BLaER1 (cell line): ENCODE data around the gene SNX9.

Source experiments
- H3K27ac ChIP-seq: shearing (Covaris generic); formaldehyde crosslinking; 2 replicates; pipeline ENCODE4 v1.8.1; 2022
- H3K27me3 ChIP-seq: shearing (Covaris generic); formaldehyde crosslinking; 2 replicates; pipeline ENCODE4 v1.8.1; 2022
- H3K36me3 ChIP-seq: shearing (Covaris generic); formaldehyde crosslinking; 2 replicates; pipeline ENCODE4 v1.8.1; 2022
- H3K4me1 ChIP-seq: shearing (Covaris generic); formaldehyde crosslinking; 2 replicates; pipeline ENCODE4 v1.8.1; 2022
- H3K4me2 ChIP-seq: shearing (Covaris generic); formaldehyde crosslinking; 2 replicates; pipeline ENCODE4 v1.8.1; 2022
- H3K4me3 ChIP-seq: shearing (Covaris generic); formaldehyde crosslinking; 2 replicates; pipeline ENCODE4 v1.8.1; 2022
- H3K9ac ChIP-seq: shearing (Covaris generic); formaldehyde crosslinking; 2 replicates; pipeline ENCODE4 v1.8.1; 2022
- H3K9me3 ChIP-seq: shearing (Covaris generic); formaldehyde crosslinking; 2 replicates; pipeline ENCODE4 v1.8.1; 2022
- H4K20me1 ChIP-seq: shearing (Covaris generic); formaldehyde crosslinking; 2 replicates; pipeline ENCODE4 v1.8.1; 2022
- Cebpa-rat ChIP-seq: shearing (Covaris generic); IDR thresholded peaks from 2 replicates; pipeline ENCODE4 v1.8.1; 2022

SNX9 gene

DNA sequence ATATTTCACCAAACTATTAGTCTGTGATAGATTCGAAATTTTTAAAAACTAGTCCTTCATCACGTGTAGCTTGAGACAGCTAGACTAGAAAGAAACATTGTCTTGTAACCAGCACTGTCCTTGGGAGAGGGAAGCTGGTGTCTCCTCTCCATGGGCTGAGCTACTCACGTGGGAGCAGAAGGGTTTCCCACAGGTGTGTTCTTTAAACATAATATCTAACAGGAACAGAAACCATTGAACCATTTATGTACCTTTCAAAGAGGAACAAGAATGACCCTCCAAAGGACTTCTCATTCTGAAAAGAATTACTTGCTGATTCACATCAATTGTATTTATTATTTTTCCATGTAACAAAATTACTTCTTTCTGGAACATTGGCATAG is 86.2 kb downstream of the SNX9 start:
- TF ChIP-seq Cebpa-rat, result no peak
- no peaks in the 10 kb centered on the region for H3K9me3 ChIP-seq
- no peak overlapping the region for H3K4me2 ChIP-seq
- no peak overlapping the region for H3K27ac ChIP-seq
- no peaks in the 10 kb centered on the region for H3K4me1 ChIP-seq
- no peaks in the 10 kb centered on the region for H3K36me3 ChIP-seq
- H3K4me3 ChIP-seq, result no peak overlapping the region
- H3K9ac ChIP-seq, result no peak overlapping the region
- H3K27me3 ChIP-seq, result no peaks in the 10 kb centered on the region
- H4K20me1 ChIP-seq, result no peaks in the 10 kb centered on the region

DNA sequence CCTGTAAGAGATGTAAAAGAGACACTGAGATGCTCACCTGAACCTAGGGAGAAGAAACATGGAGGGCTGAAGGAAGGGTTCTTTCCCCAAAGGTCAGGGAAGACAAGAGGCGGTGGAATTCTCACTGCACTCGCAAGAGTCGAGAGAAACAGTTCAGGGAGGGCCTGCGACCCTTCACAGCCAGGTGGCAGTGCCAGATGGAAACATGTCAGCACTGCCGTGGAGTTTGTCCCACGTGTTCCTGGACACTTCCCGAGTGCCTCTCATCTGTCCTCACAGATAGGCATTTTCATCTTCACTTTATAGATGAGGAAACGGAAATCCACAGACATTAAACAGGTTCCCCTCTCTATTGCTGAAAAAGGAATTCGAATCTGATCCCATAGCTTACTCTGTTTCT is 88.2 kb downstream of the SNX9 start:
- no peak for TF ChIP-seq Cebpa-rat
- no peaks in the 10 kb centered on the region for H3K4me1 ChIP-seq
- no peaks in the 10 kb centered on the region for H3K27me3 ChIP-seq
- H3K36me3 ChIP-seq, result no peaks in the 10 kb centered on the region
- no peak overlapping the region for H3K9ac ChIP-seq
- no peak overlapping the region for H3K4me2 ChIP-seq
- H3K27ac ChIP-seq, result no peak overlapping the region
- no peak overlapping the region for H3K4me3 ChIP-seq
- H4K20me1 ChIP-seq, result no peaks in the 10 kb centered on the region
- H3K9me3 ChIP-seq, result no peaks in the 10 kb centered on the region

DNA sequence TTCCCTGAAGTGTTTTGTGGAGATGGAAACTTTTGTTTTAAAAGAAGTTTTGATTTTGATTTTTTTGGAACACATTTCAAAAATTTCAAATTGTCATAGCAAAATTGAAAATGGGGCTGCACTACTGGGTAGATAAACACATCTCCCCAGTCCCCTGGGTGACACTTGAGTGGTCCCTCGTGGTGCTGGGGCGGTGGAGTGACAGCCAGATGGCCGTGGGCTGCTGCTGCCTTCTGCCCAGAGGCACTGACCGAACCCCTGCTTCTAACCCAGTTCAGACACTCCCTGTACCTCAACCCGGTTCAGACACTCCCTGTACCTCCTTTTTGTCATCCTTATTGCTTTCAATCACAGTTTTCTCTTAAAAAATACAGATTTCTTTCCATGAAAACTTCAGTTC is 88.7 kb downstream of the SNX9 start:
- no peaks in the 10 kb centered on the region for H3K27me3 ChIP-seq
- no peaks in the 10 kb centered on the region for H3K36me3 ChIP-seq
- H3K9ac ChIP-seq, result no peak overlapping the region
- H3K27ac ChIP-seq, result no peak overlapping the region
- no peak for TF ChIP-seq Cebpa-rat
- no peaks in the 10 kb centered on the region for H3K9me3 ChIP-seq
- no peaks in the 10 kb centered on the region for H4K20me1 ChIP-seq
- H3K4me1 ChIP-seq, result no peaks in the 10 kb centered on the region
- no peak overlapping the region for H3K4me3 ChIP-seq
- no peak overlapping the region for H3K4me2 ChIP-seq

DNA sequence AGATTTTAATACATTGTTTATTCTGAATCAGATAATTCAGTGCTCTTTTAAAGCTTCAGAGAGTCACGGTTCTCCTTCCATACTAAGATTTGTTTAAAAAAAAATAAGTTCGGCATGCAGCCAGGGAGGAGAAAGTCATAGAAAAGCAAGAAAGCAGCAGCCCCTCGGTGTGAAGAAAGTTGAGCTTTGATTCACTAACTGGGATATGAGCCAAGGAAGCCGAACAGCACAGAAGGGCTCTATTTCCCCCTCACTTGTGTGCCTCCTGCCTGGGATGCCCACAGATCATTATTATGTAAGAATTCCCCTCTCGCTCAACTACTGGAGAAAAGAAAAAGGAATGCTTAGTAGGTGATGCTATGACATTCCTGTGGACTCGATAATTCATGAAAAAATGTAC is 89.3 kb downstream of the SNX9 start:
- Histone ChIP-seq H3K9me3 (no peaks in the 10 kb centered on the region), H3K9ac (no peak overlapping the region), H3K4me1 (no peaks in the 10 kb centered on the region), H3K27ac (no peak overlapping the region), H3K36me3 (no peaks in the 10 kb centered on the region), H3K4me2 (no peak overlapping the region), H3K4me3 (no peak overlapping the region), H3K27me3 (no peaks in the 10 kb centered on the region), H4K20me1 (no peaks in the 10 kb centered on the region)
- no peak for TF ChIP-seq Cebpa-rat

DNA sequence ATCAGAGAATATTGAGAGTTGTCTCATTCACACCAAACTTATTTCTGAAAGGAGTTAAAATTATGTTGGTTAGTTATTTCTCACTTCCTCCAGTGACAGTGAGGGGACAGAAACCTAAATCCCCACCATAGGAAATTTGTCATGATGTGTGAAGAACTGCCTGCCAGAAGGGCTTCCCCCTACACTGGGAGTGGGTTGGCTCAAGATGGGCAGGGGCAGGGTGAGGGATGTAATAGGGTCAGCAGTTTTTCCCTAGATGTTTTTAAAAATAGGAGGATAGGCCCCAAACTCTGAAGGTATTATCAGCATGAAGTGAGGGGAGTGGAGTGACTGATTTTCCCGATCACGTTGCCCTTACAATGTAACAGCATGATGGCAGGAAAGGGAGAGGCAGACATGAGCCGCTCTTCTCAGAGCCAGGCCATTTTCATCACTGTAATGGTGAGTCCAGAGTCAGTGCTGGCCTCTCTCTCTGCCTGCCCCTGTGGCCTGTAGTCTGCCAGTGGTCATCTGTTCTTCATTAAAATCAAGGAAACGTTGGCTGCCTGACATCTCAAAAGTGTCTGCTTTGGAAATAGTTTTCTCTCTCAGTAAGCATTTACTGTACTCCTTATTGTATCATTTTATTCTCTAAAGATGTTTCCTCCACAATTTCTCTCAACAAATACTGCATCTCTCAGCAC is 98.8 kb downstream of the SNX9 start:
- Histone ChIP-seq H3K9me3 (peaks cover 27% of the 10 kb centered on the region), H3K27ac (no peak overlapping the region), H3K27me3 (no peaks in the 10 kb centered on the region), H3K36me3 (no peaks in the 10 kb centered on the region), H3K4me2 (no peak overlapping the region), H3K4me3 (no peak overlapping the region), H3K9ac (no peak overlapping the region), H3K4me1 (no peaks in the 10 kb centered on the region), H4K20me1 (no peaks in the 10 kb centered on the region)
- TF ChIP-seq Cebpa-rat, result no peak

DNA sequence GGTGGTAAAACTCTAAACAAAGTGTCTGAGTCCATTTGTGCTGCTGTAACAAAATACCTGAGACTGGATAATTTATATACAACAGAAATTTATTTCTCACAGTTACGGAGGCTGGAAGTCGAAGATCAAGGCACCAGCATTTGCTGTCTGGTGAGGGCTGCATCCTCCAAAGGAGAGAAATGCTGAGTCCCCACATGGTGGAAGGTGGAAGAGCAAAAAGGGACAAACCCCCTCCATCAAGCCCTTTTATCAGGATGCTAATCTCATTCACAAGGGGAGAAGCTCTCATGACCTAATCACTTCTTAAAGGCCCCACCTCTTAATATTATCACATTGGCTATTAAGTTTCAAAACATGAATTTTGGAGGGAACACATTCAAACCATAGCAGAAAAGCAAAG is 102.7 kb downstream of the SNX9 start:
- Histone ChIP-seq H3K27me3 (no peaks in the 10 kb centered on the region), H3K9ac (no peak overlapping the region), H3K4me3 (no peak overlapping the region), H3K4me1 (peaks cover 11% of the 10 kb centered on the region), H3K27ac (no peak overlapping the region), H3K36me3 (no peaks in the 10 kb centered on the region), H4K20me1 (no peaks in the 10 kb centered on the region), H3K4me2 (no peak overlapping the region), H3K9me3 (no peaks in the 10 kb centered on the region)
- TF ChIP-seq Cebpa-rat, result no peak

DNA sequence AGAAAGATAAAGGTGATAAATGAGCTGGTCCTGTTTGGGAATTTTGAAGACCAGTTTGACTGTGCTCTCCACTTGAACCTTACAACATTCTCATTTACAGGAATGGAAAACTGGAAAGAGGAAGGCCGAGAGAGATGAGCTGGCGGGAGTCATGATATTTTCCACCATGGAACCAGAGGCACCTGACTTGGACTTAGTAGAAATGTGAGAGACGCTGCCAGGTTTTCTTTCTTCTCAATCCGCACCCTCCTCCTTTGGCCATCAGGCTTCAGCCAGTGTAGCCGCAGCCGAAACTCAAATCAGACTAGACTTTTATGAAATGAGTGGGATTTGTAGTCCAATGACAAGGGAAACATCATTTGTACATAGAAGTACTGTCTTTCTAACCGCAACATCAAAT is 104.0 kb downstream of the SNX9 start:
- TF ChIP-seq Cebpa-rat, result no peak
- Histone ChIP-seq H4K20me1 (no peaks in the 10 kb centered on the region), H3K4me2 (no peak overlapping the region), H3K9ac (no peak overlapping the region), H3K4me1 (peaks cover 11% of the 10 kb centered on the region), H3K36me3 (no peaks in the 10 kb centered on the region), H3K9me3 (no peaks in the 10 kb centered on the region), H3K27me3 (no peaks in the 10 kb centered on the region), H3K4me3 (no peak overlapping the region), H3K27ac (no peak overlapping the region)

DNA sequence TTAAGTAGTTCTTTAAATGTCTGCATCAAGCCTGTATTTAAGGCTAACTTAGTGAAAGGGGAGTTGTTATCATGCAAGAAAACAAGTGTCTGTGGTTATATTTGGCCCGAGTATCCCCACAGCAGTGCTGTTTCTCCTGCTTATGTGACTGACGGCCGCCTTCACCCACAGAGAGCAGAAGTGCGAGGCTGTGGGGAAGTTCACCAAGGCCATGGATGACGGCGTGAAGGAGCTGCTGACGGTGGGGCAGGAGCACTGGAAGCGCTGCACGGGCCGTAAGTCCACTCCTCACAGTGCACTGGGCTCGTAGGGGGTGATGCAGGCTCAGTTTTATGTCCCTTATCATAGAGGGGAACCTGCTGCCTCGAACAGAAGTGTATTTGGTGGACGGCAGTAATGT is 105.4 kb downstream of the SNX9 start:
- no peak for TF ChIP-seq Cebpa-rat
- Histone ChIP-seq H3K27me3 (no peaks in the 10 kb centered on the region), H3K36me3 (no peaks in the 10 kb centered on the region)

DNA sequence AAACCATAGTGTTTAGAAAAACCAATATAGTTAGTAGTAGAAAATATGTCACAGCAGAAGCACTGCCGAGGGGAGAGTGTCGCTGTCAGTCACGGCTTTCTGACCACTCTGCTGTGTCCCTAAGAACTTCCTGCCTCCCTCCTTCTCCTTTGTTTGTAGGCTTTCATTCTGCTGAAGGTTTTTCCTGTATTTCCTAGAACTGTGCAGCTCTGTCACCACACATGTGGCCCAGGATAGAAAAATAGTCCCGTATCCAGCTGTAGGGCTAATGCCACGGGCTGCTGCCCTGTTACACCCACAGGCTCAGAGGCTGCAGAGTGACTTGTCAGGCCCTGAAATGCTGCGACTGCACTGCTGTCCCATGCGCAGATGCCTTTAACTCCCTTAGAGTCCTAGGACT is 106.0 kb downstream of the SNX9 start:
- H3K27ac ChIP-seq, result no peak overlapping the region
- no peaks in the 10 kb centered on the region for H4K20me1 ChIP-seq
- H3K36me3 ChIP-seq, result no peaks in the 10 kb centered on the region
- H3K9me3 ChIP-seq, result no peaks in the 10 kb centered on the region
- peak overlapping the region; percentile 49 for H3K4me2 ChIP-seq
- H3K4me3 ChIP-seq, result no peak overlapping the region
- no peak for TF ChIP-seq Cebpa-rat
- H3K9ac ChIP-seq, result no peak overlapping the region
- H3K27me3 ChIP-seq, result no peaks in the 10 kb centered on the region
- peaks cover 11% of the 10 kb centered on the region for H3K4me1 ChIP-seq

More for the DNA sequence above, 105.4 kb downstream of the SNX9 start:
- Histone ChIP-seq H3K4me3 (no peak overlapping the region), H3K9ac (no peak overlapping the region), H3K4me1 (peaks cover 11% of the 10 kb centered on the region), H3K27ac (no peak overlapping the region), H3K4me2 (0 out of 2 replicates have a peak overlapping the region, but pooled peaks have one; percentile 49), H3K9me3 (no peaks in the 10 kb centered on the region), H4K20me1 (no peaks in the 10 kb centered on the region)

DNA sequence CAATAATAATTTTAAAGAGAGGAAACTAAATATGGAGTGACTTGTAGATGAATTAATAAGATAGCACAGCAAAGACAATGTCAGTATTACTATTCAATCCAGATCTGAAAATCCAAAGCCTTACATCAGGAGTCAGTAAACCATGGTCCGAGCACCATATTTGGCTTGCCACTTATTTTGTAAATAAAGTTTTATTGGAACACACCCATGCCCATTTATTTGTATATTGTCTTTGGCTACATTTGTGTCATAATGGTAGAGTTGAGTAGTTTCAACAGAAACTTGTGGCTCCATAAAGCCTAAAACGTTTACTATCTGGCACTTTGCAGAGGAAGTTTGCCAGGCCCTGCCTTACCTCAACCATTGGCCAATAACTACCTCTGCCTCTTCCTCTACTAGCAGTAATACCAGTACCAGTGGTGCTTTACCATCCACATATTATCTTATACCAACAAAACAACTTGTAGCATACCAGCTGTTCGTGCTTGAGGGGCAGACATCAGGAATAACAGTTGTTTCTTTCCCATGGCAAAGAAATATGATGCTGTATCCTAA is 106.8 kb downstream of the SNX9 start:
- Histone ChIP-seq H3K27me3 (no peaks in the 10 kb centered on the region), H3K4me1 (peaks cover 11% of the 10 kb centered on the region), H3K9me3 (no peaks in the 10 kb centered on the region), H3K4me2 (no peak overlapping the region), H4K20me1 (no peaks in the 10 kb centered on the region), H3K4me3 (no peak overlapping the region), H3K27ac (no peak overlapping the region), H3K36me3 (no peaks in the 10 kb centered on the region), H3K9ac (no peak overlapping the region)
- TF ChIP-seq Cebpa-rat, result no peak

DNA sequence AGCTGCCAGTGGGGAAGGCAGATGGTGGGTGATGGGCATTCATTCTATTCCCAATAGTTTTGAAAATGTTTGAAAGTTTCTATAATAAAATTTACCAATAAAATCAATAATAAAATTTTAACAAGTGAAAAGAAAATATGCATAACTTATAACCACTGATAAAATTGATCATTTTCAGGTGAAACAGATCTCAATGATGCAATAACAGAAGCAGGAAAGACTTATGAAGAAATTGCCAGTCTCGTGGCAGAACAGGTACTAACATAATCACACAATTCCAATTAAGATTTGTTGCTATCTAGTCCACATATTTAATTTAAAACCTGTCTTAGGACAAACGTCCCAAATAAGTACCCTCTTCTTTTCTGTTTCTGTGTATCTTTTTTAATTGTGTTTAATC is 112.7 kb downstream of the SNX9 start:
- peaks cover 7% of the 10 kb centered on the region; the same call in 1 of the 2 replicates for H3K4me1 ChIP-seq
- H3K36me3 ChIP-seq, result no peaks in the 10 kb centered on the region
- H3K27me3 ChIP-seq, result no peaks in the 10 kb centered on the region
- H3K4me2 ChIP-seq, result no peak overlapping the region
- no peak overlapping the region for H3K9ac ChIP-seq
- H3K27ac ChIP-seq, result no peak overlapping the region
- no peak for TF ChIP-seq Cebpa-rat
- no peaks in the 10 kb centered on the region for H4K20me1 ChIP-seq
- H3K9me3 ChIP-seq, result no peaks in the 10 kb centered on the region
- H3K4me3 ChIP-seq, result no peak overlapping the region
